ENCODE results near the gene GALNT2. TPM values are rescaled to one million over a fixed set of nuclear protein-coding genes. Genes with fewer than 3 reads are reported as not detected.

The GALNT2 gene
- total RNA-seq, 2 donors from 2014 or later = 29.9 to 39.5 TPM

GRCh38 chr1:230087028-230087716, 20.1 kb downstream of the GALNT2 start:
- no peaks in the 10 kb centered on the region for H3K9me3 ChIP-seq
- TF ChIP-seq, protein P1, sequence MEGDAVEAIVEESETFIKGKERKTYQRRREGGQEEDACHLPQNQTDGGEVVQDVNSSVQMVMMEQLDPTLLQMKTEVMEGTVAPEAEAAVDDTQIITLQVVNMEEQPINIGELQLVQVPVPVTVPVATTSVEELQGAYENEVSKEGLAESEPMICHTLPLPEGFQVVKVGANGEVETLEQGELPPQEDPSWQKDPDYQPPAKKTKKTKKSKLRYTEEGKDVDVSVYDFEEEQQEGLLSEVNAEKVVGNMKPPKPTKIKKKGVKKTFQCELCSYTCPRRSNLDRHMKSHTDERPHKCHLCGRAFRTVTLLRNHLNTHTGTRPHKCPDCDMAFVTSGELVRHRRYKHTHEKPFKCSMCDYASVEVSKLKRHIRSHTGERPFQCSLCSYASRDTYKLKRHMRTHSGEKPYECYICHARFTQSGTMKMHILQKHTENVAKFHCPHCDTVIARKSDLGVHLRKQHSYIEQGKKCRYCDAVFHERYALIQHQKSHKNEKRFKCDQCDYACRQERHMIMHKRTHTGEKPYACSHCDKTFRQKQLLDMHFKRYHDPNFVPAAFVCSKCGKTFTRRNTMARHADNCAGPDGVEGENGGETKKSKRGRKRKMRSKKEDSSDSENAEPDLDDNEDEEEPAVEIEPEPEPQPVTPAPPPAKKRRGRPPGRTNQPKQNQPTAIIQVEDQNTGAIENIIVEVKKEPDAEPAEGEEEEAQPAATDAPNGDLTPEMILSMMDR (IDR thresholded peaks at IDR 0.05) = no peak
- H3K36me3 ChIP-seq = no peaks in the 10 kb centered on the region
- no peaks in the 10 kb centered on the region for H3K27me3 ChIP-seq
- H3K27ac ChIP-seq = no peak overlapping the region
- peaks cover 0 to 36% of the 10 kb centered on the region in 2 donors for H3K4me1 ChIP-seq
- H3K4me3 ChIP-seq = no peak overlapping the region
- no peak for DNase-seq (ENCODE audit: low spot score)

GRCh38 chr1:230087717-230088105, 20.7 kb downstream of the GALNT2 start:
- peaks cover 0 to 36% of the 10 kb centered on the region in 2 donors for H3K4me1 ChIP-seq
- H3K27me3 ChIP-seq = no peaks in the 10 kb centered on the region
- no peaks in the 10 kb centered on the region for H3K36me3 ChIP-seq
- H3K4me3 ChIP-seq = no peak overlapping the region
- H3K9me3 ChIP-seq = no peaks in the 10 kb centered on the region
- no peak overlapping the region for H3K27ac ChIP-seq
- DNase-seq (ENCODE audit: low spot score) = no peak
- TF ChIP-seq, protein P1 (IDR thresholded peaks at IDR 0.05) = no peak

- Histone ChIP-seq H3K27ac (no peak overlapping the region), H3K36me3 (no peaks in the 10 kb centered on the region), H3K4me3 (no peak overlapping the region), H3K27me3 (no peaks in the 10 kb centered on the region), H3K4me1 (peaks cover 0 to 16% of the 10 kb centered on the region in 2 donors), H3K9me3 (no peaks in the 10 kb centered on the region)
- TF ChIP-seq, protein P1 (IDR thresholded peaks at IDR 0.05) = no peak
- no peak for DNase-seq (ENCODE audit: low spot score)
These were observed 23.2 kb downstream of the GALNT2 start for GRCh38 chr1:230090194-230090711.

- peaks cover 0 to 4% of the 10 kb centered on the region in 2 donors for H3K4me1 ChIP-seq
- no peaks in the 10 kb centered on the region for H3K36me3 ChIP-seq
- H3K27me3 ChIP-seq = no peaks in the 10 kb centered on the region
- TF ChIP-seq, protein P1 (IDR thresholded peaks at IDR 0.05) = no peak
- DNase-seq (ENCODE audit: low spot score) = no peak
- H3K4me3 ChIP-seq = no peak overlapping the region
- H3K9me3 ChIP-seq = no peaks in the 10 kb centered on the region
- no peak overlapping the region for H3K27ac ChIP-seq
These were observed 24.6 kb downstream of the GALNT2 start for GRCh38 chr1:230091473-230092231.

GRCh38 chr1:230094746-230095145, 27.7 kb downstream of the GALNT2 start:
- Histone ChIP-seq H3K4me1 (no peaks in the 10 kb centered on the region), H3K9me3 (no peaks in the 10 kb centered on the region), H3K36me3 (no peaks in the 10 kb centered on the region), H3K27me3 (no peaks in the 10 kb centered on the region), H3K4me3 (no peak overlapping the region), H3K27ac (no peak overlapping the region)
- TF ChIP-seq, protein P1 (IDR thresholded peaks at IDR 0.05) = no peak
- no peak for DNase-seq (ENCODE audit: low spot score)
